Activated CD4-positive, alpha-beta T cell treated with anti-CD3 and anti-CD28 coated beads, Interleukin-10, Interleukin-2, amounts not matched to agents 100 ng/mL and 50 ng/mL, durations not matched to agents 16 hours and 8 hours (primary cell): ENCODE measurements around the gene TRIM16.
"Not testable (repeated sequence)": the region's sequence is repeated elsewhere in the genome, so short reads cannot be mapped to it uniquely, and the experiment has no call there.

Experiments
- DNase-seq: peaks from one replicate; pipeline ENCODE4 v3.0.0-alpha.2; 2020

TRIM16 gene

GRCh38 chr17:15683824-15684478 is at the start of gene TRIM16:
Gene TRIM16, minus strand, starts transcription at chr17:15684311. Its CDS starts 32,702 bp downstream, at chr17:15651609.
- DNase-seq: peak; percentile 82

GRCh38 chr17:15733174-15733789 is 49.2 kb upstream of the TRIM16 start:
- not testable (repeated sequence) for DNase-seq

- not testable (repeated sequence) for DNase-seq
Measured at GRCh38 chr17:15731900-15732299, 47.8 kb upstream of the TRIM16 start, which contains the start of gene TBC1D26. Gene TBC1D26, plus strand, starts transcription at chr17:15732283. Its CDS starts 3,066 bp downstream, at chr17:15735349.

GRCh38 chr17:15730535-15730934 is 46.4 kb upstream of the TRIM16 start:
- DNase-seq: not testable (repeated sequence)

GRCh38 chr17:15716601-15717563 is 32.8 kb upstream of the TRIM16 start:
- not testable (repeated sequence) for DNase-seq

GRCh38 chr17:15708879-15709278 is 24.8 kb upstream of the TRIM16 start:
- not testable (repeated sequence) for DNase-seq

- DNase-seq: not testable (repeated sequence)
Measured at GRCh38 chr17:15704813-15705212, 20.7 kb upstream of the TRIM16 start.

GRCh38 chr17:15704239-15704638 is 20.1 kb upstream of the TRIM16 start:
- not testable (repeated sequence) for DNase-seq

GRCh38 chr17:15699937-15700336 is 15.8 kb upstream of the TRIM16 start:
- not testable (repeated sequence) for DNase-seq

GRCh38 chr17:15699413-15699924 is 15.4 kb upstream of the TRIM16 start, which contains the start of gene ZNF286A:
Gene ZNF286A, plus strand, starts transcription at chr17:15699752. Its CDS starts 578 bp downstream, at chr17:15700330.
- DNase-seq: peak; percentile 99

- DNase-seq: not testable (repeated sequence)
Measured at GRCh38 chr17:15698967-15699366, 14.9 kb upstream of the TRIM16 start.

- not testable (repeated sequence) for DNase-seq
Measured at GRCh38 chr17:15687494-15687893, 3.4 kb upstream of the TRIM16 start.

GRCh38 chr17:15683135-15683534 is 976 bp downstream of the TRIM16 start:
- DNase-seq: peak; percentile 24

- not testable (repeated sequence) for DNase-seq
Measured at GRCh38 chr17:15675991-15676390, 8.1 kb downstream of the TRIM16 start.

- DNase-seq: not testable (repeated sequence)
Measured at GRCh38 chr17:15674640-15675039, 9.5 kb downstream of the TRIM16 start.

- DNase-seq: not testable (repeated sequence)
Measured at GRCh38 chr17:15669526-15669925, 14.6 kb downstream of the TRIM16 start.

GRCh38 chr17:15663691-15664090 is 20.4 kb downstream of the TRIM16 start:
- DNase-seq: no peak

GRCh38 chr17:15663176-15663575 is 20.9 kb downstream of the TRIM16 start:
- DNase-seq: no peak

GRCh38 chr17:15662681-15663080 is 21.4 kb downstream of the TRIM16 start:
- no peak for DNase-seq

GRCh38 chr17:15660077-15660476 is 24.0 kb downstream of the TRIM16 start:
- no peak for DNase-seq

GRCh38 chr17:15659663-15660062 is 24.4 kb downstream of the TRIM16 start:
- DNase-seq: no peak

GRCh38 chr17:15659236-15659635 is 24.9 kb downstream of the TRIM16 start:
- DNase-seq: no peak

- no peak for DNase-seq
Measured at GRCh38 chr17:15658296-15658695, 25.8 kb downstream of the TRIM16 start.
